GM20000 (cell line): ENCODE results near the gene PUS7.
A peak's percentile ranks its signal among the peaks of the same experiment; 100 is the strongest.
"Not testable (repeated sequence)": the region's sequence is repeated elsewhere in the genome, so short reads cannot be mapped to it uniquely, and the experiment has no call there.

Source experiments
- DNase-seq: peaks from one replicate; pipeline ENCODE4 v3.0.0; 2012; ENCODE audit warnings: low spot score
- TF ChIP-seq, protein P1 (sequence below): IDR thresholded peaks from 2 replicates; pipeline ENCODE4 v1.5.1; 2012; ENCODE audit warnings: mild to moderate bottlenecking, control low read depth; ENCODE audit errors: extremely low read depth, missing control alignments

The PUS7 gene

GRCh38 chr7:105454095-105454747 is 67.8 kb downstream of the PUS7 start:
- TF ChIP-seq, protein P1, sequence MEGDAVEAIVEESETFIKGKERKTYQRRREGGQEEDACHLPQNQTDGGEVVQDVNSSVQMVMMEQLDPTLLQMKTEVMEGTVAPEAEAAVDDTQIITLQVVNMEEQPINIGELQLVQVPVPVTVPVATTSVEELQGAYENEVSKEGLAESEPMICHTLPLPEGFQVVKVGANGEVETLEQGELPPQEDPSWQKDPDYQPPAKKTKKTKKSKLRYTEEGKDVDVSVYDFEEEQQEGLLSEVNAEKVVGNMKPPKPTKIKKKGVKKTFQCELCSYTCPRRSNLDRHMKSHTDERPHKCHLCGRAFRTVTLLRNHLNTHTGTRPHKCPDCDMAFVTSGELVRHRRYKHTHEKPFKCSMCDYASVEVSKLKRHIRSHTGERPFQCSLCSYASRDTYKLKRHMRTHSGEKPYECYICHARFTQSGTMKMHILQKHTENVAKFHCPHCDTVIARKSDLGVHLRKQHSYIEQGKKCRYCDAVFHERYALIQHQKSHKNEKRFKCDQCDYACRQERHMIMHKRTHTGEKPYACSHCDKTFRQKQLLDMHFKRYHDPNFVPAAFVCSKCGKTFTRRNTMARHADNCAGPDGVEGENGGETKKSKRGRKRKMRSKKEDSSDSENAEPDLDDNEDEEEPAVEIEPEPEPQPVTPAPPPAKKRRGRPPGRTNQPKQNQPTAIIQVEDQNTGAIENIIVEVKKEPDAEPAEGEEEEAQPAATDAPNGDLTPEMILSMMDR = no peak
- DNase-seq = no peak

DNA sequence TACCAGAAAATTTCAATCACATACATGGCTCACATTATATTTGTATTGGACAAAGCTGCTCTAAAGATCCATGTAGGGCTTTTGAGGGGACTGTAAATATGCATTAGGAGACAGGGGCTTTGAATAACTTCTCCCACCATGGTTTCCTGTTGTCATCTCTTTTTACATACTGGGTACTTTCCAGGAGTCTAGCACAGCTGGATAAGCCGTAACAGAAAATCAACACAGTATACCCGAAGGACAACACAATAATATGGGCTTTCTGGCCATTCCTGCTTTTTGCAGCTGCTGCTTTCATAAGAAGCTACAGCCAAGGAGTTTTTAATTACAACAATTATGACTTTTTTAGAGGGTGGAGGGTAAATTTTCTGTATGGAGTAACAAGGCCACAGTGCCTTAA is 70.0 kb downstream of the PUS7 start:
- TF ChIP-seq, protein P1 = no peak
- no peak for DNase-seq

DNA sequence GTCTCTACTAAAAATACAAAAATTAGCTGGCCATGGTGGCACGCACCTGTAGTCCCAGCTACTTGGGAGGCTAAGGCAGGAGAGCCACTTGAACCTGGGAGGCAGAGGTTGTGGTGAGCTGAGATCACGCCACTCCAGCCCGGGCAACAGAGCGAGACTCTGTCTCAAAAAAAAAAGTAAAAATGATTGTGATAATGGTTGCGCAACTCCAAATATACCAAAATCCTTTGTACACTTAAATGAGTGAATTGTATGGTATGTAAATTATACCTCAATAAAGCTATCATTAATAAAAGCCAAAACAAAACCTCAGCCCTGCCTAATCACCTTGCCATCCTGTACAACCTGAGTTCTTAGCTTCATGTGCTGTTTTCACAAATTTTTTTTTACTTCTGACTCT is 71.2 kb downstream of the PUS7 start:
- DNase-seq = not testable (repeated sequence)

- no peak for DNase-seq
- TF ChIP-seq, protein P1 = no peak
Measured at GRCh38 chr7:105450177-105450861, 71.8 kb downstream of the PUS7 start.

GRCh38 chr7:105448181-105448580 is 73.9 kb downstream of the PUS7 start:
- DNase-seq = peak; percentile 24
- TF ChIP-seq, protein P1 = no peak

- no peak for DNase-seq
- TF ChIP-seq, protein P1 = no peak
Measured at GRCh38 chr7:105444342-105444987, 77.6 kb downstream of the PUS7 start.

GRCh38 chr7:105442214-105442613 is 79.9 kb downstream of the PUS7 start:
- not testable (repeated sequence) for DNase-seq

DNA sequence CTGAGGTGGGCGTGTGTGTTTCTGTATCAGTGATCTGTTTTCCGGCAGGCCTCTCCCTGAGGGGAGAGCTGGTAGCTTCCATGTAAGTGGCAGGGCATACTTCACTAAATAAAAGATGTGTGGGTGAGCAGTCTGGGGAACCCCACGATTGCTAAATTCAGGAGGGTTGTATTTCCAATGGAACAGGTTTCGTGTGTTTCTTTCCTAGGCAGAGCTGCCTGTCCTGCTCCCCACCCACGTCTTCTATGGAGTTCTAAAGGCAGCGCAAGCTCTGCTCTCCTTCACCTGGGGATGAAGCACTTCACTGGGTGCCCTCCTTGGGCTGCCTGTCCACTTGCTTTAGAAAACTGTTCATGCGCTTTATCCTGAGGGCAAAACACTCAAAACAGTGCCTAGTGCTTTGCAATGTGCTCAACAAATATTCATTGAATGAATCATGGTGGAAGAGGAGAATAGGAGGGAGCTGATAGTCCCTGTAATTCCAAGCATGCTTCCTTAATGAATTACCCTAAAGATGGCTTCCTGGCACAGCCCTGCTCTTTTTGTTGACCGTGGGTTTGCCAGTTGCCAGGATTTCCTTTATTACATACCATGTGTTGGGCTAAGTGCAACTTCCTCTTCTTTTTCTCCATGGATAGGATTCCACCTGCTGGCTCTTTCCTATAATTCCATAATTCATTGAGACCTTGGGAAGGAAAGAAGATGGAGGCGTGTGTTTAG is 82.7 kb downstream of the PUS7 start:
- DNase-seq = no peak
- TF ChIP-seq, protein P1 = no peak
